Liver (tissue), 9 donors: ENCODE results near the gene LOXHD1. TPM values are rescaled to one million over a fixed set of nuclear protein-coding genes. Genes with fewer than 3 reads are reported as not detected.
A peak's percentile ranks its signal among the peaks of the same experiment; 100 is the strongest.

ENCODE experiments used
- DNase-seq: peaks from one replicate; pipeline ENCODE4 v3.0.0-alpha.2; 2017; ENCODE audit warnings: low spot score
- H3K27ac ChIP-seq, 2 donors: one replicate each; pipeline ENCODE4 v1.7.0; 2013; ENCODE audit warnings: inconsistent platforms in 2 of 2, low read length in 2 of 2, control low read depth in 1 of 2, low read depth in 1 of 2, mild to moderate bottlenecking in 1 of 2
- H3K27me3 ChIP-seq, 4 donors: one replicate each; pipeline versions ENCODE4 v1.6.1 to v1.7.0; 2013; ENCODE audit warnings: low read length in 3 of 4, inconsistent platforms in 1 of 4, mild to moderate bottlenecking in 1 of 4, moderate library complexity in 1 of 4; ENCODE audit not compliant: control insufficient read depth in 4 of 4, insufficient read depth in 4 of 4
- H3K36me3 ChIP-seq, 4 donors: one replicate each; pipeline versions ENCODE4 v1.6.1 to v1.7.0; 2013; ENCODE audit warnings: low read length in 3 of 4, mild to moderate bottlenecking in 3 of 4, low read depth in 1 of 4, moderate library complexity in 1 of 4; ENCODE audit not compliant: control insufficient read depth in 4 of 4, insufficient read depth in 3 of 4
- H3K4me1 ChIP-seq, 4 donors: one replicate each; pipeline versions ENCODE4 v1.6.1 to v1.7.0; 2013; ENCODE audit warnings: low read length in 3 of 4, mild to moderate bottlenecking in 3 of 4, moderate library complexity in 1 of 4; ENCODE audit not compliant: control insufficient read depth in 4 of 4, insufficient read depth in 4 of 4
- H3K4me3 ChIP-seq, 3 donors: one replicate each; pipeline versions ENCODE4 v1.6.1 to v1.7.0; 2013; ENCODE audit warnings: low read length in 3 of 3, control low read depth in 1 of 3, low read depth in 1 of 3, mild to moderate bottlenecking in 1 of 3
- H3K9ac ChIP-seq, 2 donors: one replicate each; pipeline ENCODE4 v1.7.0; 2013; ENCODE audit warnings: low read length in 2 of 2, mild to moderate bottlenecking in 2 of 2, moderate library complexity in 2 of 2, control low read depth in 1 of 2, low read depth in 1 of 2
- H3K9me3 ChIP-seq, 4 donors: one replicate each; pipeline versions ENCODE4 v1.6.1 to v1.7.0; 2013; ENCODE audit warnings: low read length in 3 of 4; ENCODE audit not compliant: control insufficient read depth in 4 of 4
- FOXA1 ChIP-seq: IDR thresholded peaks from 2 replicates; pipeline ENCODE4 v1.6.1; 2016; ENCODE audit warnings: antibody characterized with exemption
- FOXA2 ChIP-seq: IDR thresholded peaks from 2 replicates; pipeline ENCODE4 v1.6.1; 2016; ENCODE audit warnings: antibody characterized with exemption
- GABPA ChIP-seq, 2 donors: IDR thresholded peaks in 1 of 2; conservative IDR thresholded peaks in 1 of 2; 2 replicates each; pipeline ENCODE4 v1.6.1; 2016; ENCODE audit warnings: antibody characterized with exemption in 2 of 2, mild to moderate bottlenecking in 1 of 2, moderate library complexity in 1 of 2
- HNF4A ChIP-seq, 2 donors: conservative IDR thresholded peaks; 2 replicates each; pipeline ENCODE4 v1.6.1; 2016; ENCODE audit warnings: antibody characterized with exemption in 2 of 2, mild to moderate bottlenecking in 2 of 2
- RAD21 ChIP-seq, 2 donors: IDR thresholded peaks; 2 replicates each; pipeline ENCODE4 v1.6.1; 2016; ENCODE audit warnings: antibody characterized with exemption in 2 of 2, mild to moderate bottlenecking in 2 of 2
- RXRA ChIP-seq, 2 donors: IDR thresholded peaks; 2 replicates each; pipeline ENCODE4 v1.6.1; 2017 to 2018; ENCODE audit warnings: antibody characterized with exemption in 2 of 2, mild to moderate bottlenecking in 1 of 2
- SP1 ChIP-seq: IDR thresholded peaks from 2 replicates; pipeline ENCODE4 v1.6.1; 2018; ENCODE audit warnings: antibody characterized with exemption, mild to moderate bottlenecking
- TAF1 ChIP-seq: conservative IDR thresholded peaks from 2 replicates; pipeline ENCODE4 v1.6.1; 2016; ENCODE audit warnings: antibody characterized with exemption, mild to moderate bottlenecking
- YY1 ChIP-seq: IDR thresholded peaks from 2 replicates; pipeline ENCODE4 v1.6.1; 2016; ENCODE audit warnings: antibody characterized with exemption, mild to moderate bottlenecking
- WGBS: extraction: QIAGEN DNeasy Blood & Tissue Kit; methylation state at CpG from one replicate; pipeline ENCODE4 v1.1.7; 2013; 5-methylcytosine and 5-hydroxymethylcytosine counted together
- polyA plus RNA-seq, 2 donors: library from polyadenylated mRNA; stranded (reverse) in 1 of 2; unstranded in 1 of 2; fragments of 200-250 nt in 1 of 2; fragments of >200 nt in 1 of 2; fragmentation: Nextera tagmentation in 1 of 2; extraction: Ambion mirVana in 1 of 2; gene quantifications; one replicate each; pipeline versions ENCODE4 v1.2.1 to v1.2.3, GENCODE V29; 2013 to 2015
- total RNA-seq, 2 donors: library from RNA; depleted of rRNA; stranded (reverse); fragments of >200 nt; gene quantifications; one replicate each; pipeline ENCODE4 v1.2.3, GENCODE V29; 2014
- TF ChIP-seq, protein P1 (sequence below): fragments of 150-350 bp; IDR thresholded peaks from 2 replicates; pipeline ENCODE4 v1.5.1; 2017; ENCODE audit warnings: improper control_type of control experiment, low read depth, low read length; ENCODE audit not compliant: missing input control
- TF ChIP-seq, protein P2 (sequence below): IDR thresholded peaks from 2 replicates; pipeline ENCODE4 v1.6.1; 2016; ENCODE audit warnings: antibody characterized with exemption, mild to moderate bottlenecking
- TF ChIP-seq, protein P3 (sequence below): IDR thresholded peaks from 2 replicates; pipeline ENCODE4 v1.6.1; 2016; ENCODE audit warnings: antibody characterized with exemption
- TF ChIP-seq, protein P4 (sequence below): IDR thresholded peaks from 2 replicates; pipeline ENCODE4 v1.6.1; 2016; ENCODE audit warnings: antibody characterized with exemption
- TF ChIP-seq, protein P5 (sequence below): IDR thresholded peaks from 2 replicates; pipeline ENCODE4 v1.6.1; 2016; ENCODE audit warnings: antibody characterized with exemption
- donor health status: healthy.
- donor health status: healthy.
- donor health status: healthy.
- donor health status: healthy.
- donor health status: healthy.

Gene LOXHD1
- total and polyA plus RNA-seq, 4 donors = 0.09 to 0.25 TPM; not detected in 2

DNA sequence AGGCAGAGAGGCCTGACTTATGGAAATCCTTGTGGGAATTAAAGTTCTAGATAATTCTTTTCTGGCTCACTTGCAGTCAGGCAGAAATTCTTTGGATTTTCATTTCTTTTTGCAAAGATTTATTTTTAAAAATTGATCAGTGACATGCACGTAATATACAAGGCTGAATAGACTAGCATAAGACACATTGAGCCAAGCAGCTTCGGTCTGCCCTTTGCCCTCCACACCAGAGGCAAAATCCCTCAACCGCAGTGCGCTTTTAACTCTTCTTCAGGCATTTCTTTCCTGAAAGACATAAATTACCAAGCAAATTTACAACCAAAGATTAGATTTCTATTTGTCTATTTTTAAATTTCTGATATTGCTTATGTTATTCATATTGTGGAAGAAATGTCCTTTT lies 227.9 kb downstream of the LOXHD1 start:
- no peak overlapping the region for H3K4me3 ChIP-seq
- no peaks in the 10 kb centered on the region for H3K27me3 ChIP-seq
- DNase-seq = no peak
- 42% methylated on average over 4 of the region's 4 CpGs for WGBS
- H3K9ac ChIP-seq = no peak overlapping the region
- no peaks in the 10 kb centered on the region for H3K36me3 ChIP-seq
- TF ChIP-seq, protein P1, sequence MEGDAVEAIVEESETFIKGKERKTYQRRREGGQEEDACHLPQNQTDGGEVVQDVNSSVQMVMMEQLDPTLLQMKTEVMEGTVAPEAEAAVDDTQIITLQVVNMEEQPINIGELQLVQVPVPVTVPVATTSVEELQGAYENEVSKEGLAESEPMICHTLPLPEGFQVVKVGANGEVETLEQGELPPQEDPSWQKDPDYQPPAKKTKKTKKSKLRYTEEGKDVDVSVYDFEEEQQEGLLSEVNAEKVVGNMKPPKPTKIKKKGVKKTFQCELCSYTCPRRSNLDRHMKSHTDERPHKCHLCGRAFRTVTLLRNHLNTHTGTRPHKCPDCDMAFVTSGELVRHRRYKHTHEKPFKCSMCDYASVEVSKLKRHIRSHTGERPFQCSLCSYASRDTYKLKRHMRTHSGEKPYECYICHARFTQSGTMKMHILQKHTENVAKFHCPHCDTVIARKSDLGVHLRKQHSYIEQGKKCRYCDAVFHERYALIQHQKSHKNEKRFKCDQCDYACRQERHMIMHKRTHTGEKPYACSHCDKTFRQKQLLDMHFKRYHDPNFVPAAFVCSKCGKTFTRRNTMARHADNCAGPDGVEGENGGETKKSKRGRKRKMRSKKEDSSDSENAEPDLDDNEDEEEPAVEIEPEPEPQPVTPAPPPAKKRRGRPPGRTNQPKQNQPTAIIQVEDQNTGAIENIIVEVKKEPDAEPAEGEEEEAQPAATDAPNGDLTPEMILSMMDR = no peak
- TF ChIP-seq HNF4A (conservative IDR thresholded peaks at IDR 0.05) (peak; percentile 27 to 43), YY1 (no peak), SP1 (no peak)
- H3K27ac ChIP-seq = no peak overlapping the region
- no peaks in the 10 kb centered on the region for H3K9me3 ChIP-seq
- H3K4me1 ChIP-seq = peaks cover 4 to 15% (median 7%) of the 10 kb centered on the region in 4 donors

DNA sequence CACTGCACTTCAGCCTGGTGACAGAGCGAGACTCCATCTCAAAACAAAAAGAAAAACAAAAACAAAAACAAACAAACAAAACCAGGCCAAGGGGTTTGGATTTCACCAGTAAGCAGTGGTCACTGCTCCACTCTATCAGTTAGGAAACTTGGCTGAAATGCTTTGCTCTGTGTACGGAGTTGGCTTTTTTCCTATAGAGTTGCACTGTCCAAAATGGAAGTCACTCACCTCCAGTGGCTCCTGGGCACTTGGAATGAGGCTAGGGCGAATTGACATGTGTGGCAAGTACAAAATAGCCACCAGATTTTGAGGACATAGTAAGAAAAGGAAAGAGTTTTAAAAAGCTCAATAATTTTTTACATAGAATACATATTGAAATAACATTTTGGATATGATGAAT lies 228.7 kb downstream of the LOXHD1 start:
- peak; percentile 72 for TF ChIP-seq YY1
- no peak for TF ChIP-seq RAD21 (IDR thresholded peaks at IDR 0.05)
- peak; percentile 17 to 74 for TF ChIP-seq RXRA (IDR thresholded peaks at IDR 0.05)
- TF ChIP-seq HNF4A (conservative IDR thresholded peaks at IDR 0.05) = peak in 1 of 2 donors; percentile 47
- TF ChIP-seq FOXA1 = no peak
- Histone ChIP-seq H3K9ac (no peak overlapping the region), H3K4me1 (peaks cover 5 to 16% (median 7%) of the 10 kb centered on the region in 4 donors), H3K4me3 (no peak overlapping the region), H3K27me3 (no peaks in the 10 kb centered on the region), H3K36me3 (no peaks in the 10 kb centered on the region), H3K27ac (no peak overlapping the region), H3K9me3 (no peaks in the 10 kb centered on the region)
- no peak for DNase-seq
- WGBS = 44% methylated on average over 3 of the region's 3 CpGs

DNA sequence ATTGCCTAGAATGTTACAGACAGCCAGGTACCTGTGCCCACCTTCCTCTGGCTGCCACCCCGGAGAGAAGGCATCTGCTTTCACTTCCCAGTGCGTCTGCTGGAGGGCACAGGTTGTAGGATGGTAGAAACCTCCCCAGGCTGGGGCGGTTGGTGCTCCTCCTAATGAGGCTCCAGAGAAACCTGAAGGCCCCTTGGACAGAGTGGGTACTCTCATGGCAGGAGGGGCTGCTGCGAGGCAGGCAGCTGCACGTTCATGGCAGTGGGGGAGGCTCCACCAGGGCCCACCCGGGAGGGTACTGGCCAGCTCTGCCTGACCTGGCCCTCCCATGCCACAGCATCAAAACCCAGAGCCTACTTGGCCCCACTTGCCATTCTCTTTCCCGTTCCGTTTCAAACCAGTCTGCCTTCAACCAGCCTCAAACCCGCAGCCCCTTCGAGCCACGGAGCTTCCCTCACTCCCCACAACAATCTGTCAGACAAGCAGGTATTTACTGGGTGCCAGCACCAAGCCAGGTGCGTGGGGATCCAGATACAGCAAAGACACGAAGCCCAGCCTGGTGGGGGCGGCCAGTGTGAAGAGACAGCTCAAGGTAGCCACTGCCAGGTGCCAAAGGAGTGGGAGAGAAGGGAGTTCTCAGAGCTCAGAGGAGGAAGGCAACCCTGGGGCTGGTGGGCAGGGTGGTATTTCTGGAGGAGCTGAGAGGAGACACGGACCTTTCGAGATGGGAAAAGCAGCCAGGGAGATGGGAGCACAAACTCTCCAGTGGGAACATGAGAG lies 229.6 kb downstream of the LOXHD1 start:
- H3K27ac ChIP-seq = no peak overlapping the region
- no peak for TF ChIP-seq YY1
- TF ChIP-seq, protein P2, sequence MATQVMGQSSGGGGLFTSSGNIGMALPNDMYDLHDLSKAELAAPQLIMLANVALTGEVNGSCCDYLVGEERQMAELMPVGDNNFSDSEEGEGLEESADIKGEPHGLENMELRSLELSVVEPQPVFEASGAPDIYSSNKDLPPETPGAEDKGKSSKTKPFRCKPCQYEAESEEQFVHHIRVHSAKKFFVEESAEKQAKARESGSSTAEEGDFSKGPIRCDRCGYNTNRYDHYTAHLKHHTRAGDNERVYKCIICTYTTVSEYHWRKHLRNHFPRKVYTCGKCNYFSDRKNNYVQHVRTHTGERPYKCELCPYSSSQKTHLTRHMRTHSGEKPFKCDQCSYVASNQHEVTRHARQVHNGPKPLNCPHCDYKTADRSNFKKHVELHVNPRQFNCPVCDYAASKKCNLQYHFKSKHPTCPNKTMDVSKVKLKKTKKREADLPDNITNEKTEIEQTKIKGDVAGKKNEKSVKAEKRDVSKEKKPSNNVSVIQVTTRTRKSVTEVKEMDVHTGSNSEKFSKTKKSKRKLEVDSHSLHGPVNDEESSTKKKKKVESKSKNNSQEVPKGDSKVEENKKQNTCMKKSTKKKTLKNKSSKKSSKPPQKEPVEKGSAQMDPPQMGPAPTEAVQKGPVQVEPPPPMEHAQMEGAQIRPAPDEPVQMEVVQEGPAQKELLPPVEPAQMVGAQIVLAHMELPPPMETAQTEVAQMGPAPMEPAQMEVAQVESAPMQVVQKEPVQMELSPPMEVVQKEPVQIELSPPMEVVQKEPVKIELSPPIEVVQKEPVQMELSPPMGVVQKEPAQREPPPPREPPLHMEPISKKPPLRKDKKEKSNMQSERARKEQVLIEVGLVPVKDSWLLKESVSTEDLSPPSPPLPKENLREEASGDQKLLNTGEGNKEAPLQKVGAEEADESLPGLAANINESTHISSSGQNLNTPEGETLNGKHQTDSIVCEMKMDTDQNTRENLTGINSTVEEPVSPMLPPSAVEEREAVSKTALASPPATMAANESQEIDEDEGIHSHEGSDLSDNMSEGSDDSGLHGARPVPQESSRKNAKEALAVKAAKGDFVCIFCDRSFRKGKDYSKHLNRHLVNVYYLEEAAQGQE = no peak
- TF ChIP-seq GABPA (IDR thresholded peaks at IDR 0.05 in 1 of 2, conservative IDR thresholded peaks at IDR 0.05 in 1 of 2) = no peak
- no peak for TF ChIP-seq FOXA2
- TF ChIP-seq, protein P3, sequence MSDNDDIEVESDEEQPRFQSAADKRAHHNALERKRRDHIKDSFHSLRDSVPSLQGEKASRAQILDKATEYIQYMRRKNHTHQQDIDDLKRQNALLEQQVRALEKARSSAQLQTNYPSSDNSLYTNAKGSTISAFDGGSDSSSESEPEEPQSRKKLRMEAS = no peak
- TF ChIP-seq RXRA (IDR thresholded peaks at IDR 0.05) = no peak
- TF ChIP-seq, protein P4, sequence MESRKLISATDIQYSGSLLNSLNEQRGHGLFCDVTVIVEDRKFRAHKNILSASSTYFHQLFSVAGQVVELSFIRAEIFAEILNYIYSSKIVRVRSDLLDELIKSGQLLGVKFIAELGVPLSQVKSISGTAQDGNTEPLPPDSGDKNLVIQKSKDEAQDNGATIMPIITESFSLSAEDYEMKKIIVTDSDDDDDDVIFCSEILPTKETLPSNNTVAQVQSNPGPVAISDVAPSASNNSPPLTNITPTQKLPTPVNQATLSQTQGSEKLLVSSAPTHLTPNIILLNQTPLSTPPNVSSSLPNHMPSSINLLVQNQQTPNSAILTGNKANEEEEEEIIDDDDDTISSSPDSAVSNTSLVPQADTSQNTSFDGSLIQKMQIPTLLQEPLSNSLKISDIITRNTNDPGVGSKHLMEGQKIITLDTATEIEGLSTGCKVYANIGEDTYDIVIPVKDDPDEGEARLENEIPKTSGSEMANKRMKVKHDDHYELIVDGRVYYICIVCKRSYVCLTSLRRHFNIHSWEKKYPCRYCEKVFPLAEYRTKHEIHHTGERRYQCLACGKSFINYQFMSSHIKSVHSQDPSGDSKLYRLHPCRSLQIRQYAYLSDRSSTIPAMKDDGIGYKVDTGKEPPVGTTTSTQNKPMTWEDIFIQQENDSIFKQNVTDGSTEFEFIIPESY = no peak
- TF ChIP-seq TAF1 = no peak
- TF ChIP-seq FOXA1 = no peak
- TF ChIP-seq, protein P5, sequence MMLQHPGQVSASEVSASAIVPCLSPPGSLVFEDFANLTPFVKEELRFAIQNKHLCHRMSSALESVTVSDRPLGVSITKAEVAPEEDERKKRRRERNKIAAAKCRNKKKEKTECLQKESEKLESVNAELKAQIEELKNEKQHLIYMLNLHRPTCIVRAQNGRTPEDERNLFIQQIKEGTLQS = no peak
- no peak for TF ChIP-seq RAD21 (IDR thresholded peaks at IDR 0.05)
- H3K9me3 ChIP-seq = no peaks in the 10 kb centered on the region
- WGBS = 96% methylated on average over 16 of the region's 16 CpGs
- H3K27me3 ChIP-seq = no peaks in the 10 kb centered on the region
- H3K4me1 ChIP-seq = peaks cover 11 to 25% (median 16%) of the 10 kb centered on the region in 4 donors
- no peak overlapping the region for H3K9ac ChIP-seq
- H3K36me3 ChIP-seq = no peaks in the 10 kb centered on the region
- H3K4me3 ChIP-seq = no peak overlapping the region
- DNase-seq = no peak
